Activated T-cell treated with anti-CD3 and anti-CD28 coated beads for 4 hours (primary cell): ENCODE data around the gene PPFIBP2.

Experiments used
- DNase-seq: peaks from one replicate; pipeline ENCODE4 v3.0.0-alpha.2; 2020

PPFIBP2 gene

GRCh38 chr11:7513234-7514098, at the start of gene PPFIBP2:
PPFIBP2 (plus strand) TSS chr11:7513999; CDS start chr11:7549476, 35,477 bp downstream.
- DNase-seq, result peak; percentile 78

- no peak for DNase-seq
These were observed 46.1 kb upstream of the PPFIBP2 start for GRCh38 chr11:7467652-7468051.

GRCh38 chr11:7469351-7469865, 44.4 kb upstream of the PPFIBP2 start:
- no peak for DNase-seq

DNA sequence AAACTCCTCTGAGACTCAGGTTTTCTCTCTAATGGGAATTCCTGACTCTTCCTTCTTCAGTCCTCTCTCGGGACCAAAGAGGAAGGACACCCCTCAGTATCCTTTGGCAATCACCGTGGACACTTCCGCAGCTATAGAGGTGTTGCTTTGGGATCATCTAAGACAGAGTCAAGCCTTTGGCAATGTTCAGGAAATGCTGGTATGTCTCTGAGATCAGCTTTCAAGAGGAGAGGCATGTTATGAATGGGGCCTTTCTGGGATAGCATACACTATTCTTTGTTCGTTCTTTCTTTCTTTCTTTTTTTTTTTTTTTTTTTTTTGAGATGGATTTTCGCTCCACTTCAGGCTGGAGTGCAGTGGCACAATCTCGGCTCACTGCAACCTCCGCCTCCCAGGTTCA, 42.7 kb upstream of the PPFIBP2 start:
- DNase-seq, result no peak

- no peak for DNase-seq
These were observed 40.1 kb upstream of the PPFIBP2 start for GRCh38 chr11:7473717-7474116.

GRCh38 chr11:7480113-7480512, 33.7 kb upstream of the PPFIBP2 start:
- no peak for DNase-seq

DNA sequence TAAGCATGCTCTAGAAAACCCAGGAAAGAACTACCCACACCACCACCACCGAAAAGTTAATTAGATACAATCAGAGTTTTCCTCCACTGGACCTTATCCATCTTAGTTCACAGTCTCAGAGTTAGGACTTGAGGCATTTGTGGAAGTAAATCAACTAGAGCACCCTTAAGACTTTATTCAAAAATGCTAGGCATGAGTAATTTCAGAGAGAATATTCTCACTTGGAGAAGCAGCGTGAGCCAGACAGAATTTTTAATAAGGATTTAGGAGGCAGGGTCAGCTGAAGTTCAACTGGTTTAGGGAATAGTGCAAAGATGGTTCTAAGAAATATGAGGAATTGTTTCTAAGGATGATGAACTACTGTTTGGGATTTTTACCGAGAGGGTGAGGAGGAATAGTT, 29.7 kb upstream of the PPFIBP2 start:
- DNase-seq, result no peak

GRCh38 chr11:7484645-7485044, 29.2 kb upstream of the PPFIBP2 start:
- no peak for DNase-seq

- DNase-seq, result no peak
These were observed 28.4 kb upstream of the PPFIBP2 start, which contains the start of gene OLFML1 for GRCh38 chr11:7485186-7486097. OLFML1 (plus strand) TSS chr11:7485506; CDS start chr11:7485876, 370 bp downstream.

DNA sequence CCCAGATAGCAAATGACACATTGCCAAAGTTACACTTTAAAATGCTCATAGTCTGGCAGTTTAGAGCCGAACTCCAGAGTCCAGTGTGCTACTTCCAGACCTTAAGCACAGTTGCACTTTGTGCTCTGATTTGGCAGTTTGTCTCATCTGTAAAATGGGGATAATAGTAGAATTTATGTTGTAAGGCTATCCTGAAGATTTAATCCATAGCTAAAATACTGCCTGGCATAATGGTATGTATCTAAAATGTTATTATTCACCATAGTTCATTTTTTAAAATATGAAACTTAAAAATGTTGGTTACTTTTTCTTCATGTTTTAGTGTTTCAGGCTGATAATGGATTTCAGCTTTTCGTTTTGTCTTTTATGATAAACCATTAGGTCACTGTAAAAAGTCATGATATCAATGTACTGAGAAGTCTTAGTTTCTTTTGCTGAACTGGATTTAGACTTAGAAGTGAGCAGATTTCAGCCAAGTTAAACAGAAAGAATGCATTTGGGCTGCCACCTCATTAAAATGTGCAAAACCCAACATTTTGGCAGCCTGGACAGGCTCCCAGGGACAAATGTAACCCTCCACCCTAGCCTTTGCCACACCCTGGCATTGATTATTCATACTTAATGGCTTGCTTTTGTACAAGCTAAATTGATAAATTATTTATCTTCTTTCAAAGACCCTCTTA, 27.6 kb upstream of the PPFIBP2 start:
- DNase-seq, result no peak

DNA sequence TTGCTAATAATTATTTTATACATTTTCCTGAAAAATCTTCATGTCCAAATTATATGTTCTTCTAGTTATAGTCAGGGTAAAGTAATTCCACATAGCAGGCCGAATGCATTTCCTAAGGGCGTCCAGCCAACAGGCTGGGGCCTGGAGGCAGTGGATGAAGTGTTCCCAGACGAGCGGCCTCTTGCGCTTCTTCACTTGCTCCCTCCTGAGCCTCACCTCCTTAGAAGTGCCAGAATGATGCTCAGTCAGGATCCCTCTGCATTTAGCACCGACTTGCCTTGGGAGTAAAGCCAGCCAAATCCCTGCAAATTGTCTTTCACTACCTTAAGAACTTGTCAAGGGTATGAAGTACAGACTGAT, 27.0 kb upstream of the PPFIBP2 start:
- DNase-seq, result no peak

- no peak for DNase-seq
These were observed 26.4 kb upstream of the PPFIBP2 start for GRCh38 chr11:7487360-7487759.

DNA sequence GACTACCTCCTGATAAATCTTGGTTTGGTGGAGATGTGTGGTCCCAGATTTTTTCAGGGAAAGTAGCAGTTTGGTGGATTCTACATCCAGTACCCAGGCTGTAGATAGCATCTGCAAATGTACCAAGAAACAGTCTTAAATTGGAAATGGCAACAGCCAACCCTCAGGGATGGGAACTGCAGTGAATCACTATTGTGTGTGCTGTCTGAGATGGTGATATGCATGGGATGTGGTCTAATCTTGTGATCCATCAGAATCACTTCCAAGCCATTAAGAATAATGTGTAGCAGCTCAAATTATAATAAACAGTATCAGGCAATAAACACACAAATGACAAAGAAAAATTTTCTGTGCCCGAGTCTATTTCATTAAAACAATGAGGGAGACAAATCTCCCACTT, 25.1 kb upstream of the PPFIBP2 start:
- DNase-seq, result no peak

DNA sequence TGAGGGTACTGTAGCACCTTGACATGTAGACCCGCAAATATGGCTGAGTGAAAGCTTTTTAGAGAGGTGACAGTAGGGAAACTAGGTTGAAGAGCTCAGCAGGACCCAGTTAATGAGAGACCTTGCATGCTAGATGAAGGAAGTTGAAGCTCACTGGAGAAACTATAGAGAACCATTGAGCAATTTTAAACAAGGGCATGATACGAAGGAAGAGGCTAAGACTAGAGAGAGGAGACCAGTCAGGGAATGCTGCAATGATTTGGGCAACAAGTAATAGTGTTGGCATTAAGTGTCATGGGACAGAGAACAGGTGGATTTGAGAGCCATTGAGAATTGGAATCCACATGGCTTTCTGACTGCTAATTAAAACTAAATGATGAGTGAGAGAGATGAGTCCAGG, 24.4 kb upstream of the PPFIBP2 start:
- no peak for DNase-seq

- DNase-seq, result no peak
These were observed 23.7 kb upstream of the PPFIBP2 start for GRCh38 chr11:7490054-7490453.

DNA sequence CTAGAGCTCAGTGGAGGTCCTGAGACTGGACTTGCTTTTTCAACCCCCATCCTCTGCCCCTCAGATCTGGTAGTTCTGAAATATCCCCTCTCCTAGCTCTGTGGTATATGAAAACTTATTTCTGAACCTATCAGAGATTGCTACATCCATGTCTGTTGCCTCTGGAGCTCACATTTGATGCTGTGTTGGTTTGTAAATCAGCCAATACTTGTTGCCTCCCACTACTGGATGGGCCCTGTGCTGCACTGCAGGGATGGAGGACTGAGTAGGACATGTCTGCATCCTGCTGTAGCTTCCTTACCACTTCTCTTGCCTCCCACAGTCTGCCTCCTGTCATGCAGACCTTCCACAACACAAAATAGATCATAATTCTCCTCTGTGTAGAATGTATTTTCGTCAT, 23.3 kb upstream of the PPFIBP2 start:
- no peak for DNase-seq

GRCh38 chr11:7492253-7492652, 21.5 kb upstream of the PPFIBP2 start:
- DNase-seq, result no peak

DNA sequence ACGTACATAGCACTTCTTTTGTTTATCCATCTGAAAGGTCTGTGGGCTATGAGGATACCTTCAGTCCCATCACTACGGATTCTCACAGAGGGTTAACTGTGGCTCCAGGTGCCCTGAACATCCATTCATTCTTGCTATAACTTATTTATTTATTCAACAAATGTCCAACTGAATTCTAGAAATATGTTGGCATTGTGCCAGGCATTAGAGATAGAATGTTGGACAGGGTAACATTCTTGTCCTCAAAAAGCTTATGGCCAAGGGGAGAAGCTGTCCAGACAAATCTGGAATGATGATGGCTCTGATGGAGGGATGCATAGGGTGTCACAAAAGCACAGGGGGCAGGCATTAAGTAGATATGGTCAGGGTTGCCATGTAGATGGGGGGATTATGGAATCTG, 20.1 kb upstream of the PPFIBP2 start:
- no peak for DNase-seq

DNA sequence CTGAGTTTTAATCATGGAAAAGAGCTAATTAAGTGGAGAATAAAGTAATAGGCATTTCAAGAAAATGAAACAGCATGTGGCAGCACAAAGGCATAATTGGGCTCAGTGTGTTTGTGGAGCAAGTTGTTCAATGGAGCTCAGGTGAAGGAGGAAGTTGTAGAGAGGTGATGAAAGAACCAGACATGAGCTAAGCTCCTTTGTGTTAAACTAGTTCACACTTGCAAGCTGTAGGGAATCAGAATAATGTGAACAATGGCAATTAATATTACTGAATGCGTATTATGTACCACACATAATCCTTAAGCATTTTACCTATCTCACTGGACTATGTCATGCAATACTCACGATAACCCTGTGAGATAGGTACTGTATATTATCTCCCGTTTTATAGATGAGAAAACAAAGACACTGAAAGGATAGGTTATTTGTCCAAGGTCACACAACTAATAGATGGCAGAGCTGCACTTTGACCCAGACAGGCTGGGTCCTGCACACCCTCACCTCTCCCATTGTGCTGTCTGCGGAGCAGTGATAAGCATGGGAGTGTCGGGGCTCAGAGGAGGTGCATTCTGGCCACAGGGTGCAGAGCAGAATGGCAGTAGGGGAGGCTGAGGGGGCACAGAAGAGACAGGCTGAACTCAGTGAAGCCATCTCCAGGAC, 19.6 kb upstream of the PPFIBP2 start:
- DNase-seq, result no peak

DNA sequence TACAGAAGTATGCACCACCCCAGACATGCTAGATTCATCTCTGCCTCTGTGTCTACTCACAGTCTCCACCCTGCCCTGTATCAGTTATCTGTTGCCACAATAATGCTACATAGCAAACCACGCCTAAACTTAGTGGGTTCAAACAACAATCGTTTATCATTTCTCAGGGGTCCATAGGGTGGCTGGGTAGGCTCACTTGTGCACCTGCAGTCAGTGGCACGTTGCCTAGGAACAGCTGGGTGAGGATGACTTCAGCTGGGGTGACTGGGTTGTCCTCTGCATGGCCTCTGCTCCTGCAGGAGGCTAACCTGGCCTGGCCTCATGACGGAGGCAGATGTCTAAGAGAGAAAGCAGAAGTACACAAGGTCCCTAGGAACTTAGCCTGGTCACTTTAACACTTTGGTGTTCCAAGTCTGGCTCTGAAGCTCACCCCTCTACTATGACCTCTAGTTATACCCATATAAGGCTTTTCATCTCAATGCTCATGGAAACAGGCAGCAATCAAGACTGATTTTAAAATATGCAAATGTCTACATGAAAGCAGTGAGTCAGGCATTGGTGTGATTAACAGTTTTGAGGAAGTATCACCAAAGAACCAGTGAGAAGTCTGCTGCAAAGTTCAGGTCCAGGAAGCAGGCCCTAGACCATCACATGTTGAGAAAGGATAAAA, 17.8 kb upstream of the PPFIBP2 start:
- DNase-seq, result no peak

GRCh38 chr11:7498193-7498592, 15.6 kb upstream of the PPFIBP2 start:
- no peak for DNase-seq

- no peak for DNase-seq
These were observed 14.7 kb upstream of the PPFIBP2 start for GRCh38 chr11:7499081-7499480.
